Fibroblast of villous mesenchyme (primary cell): ENCODE measurements around the gene SECTM1. TPM values are rescaled to one million over a fixed set of nuclear protein-coding genes. Genes with fewer than 3 reads are reported as not detected.

Experiments used
- DNase-seq: peaks from one replicate; pipeline ENCODE4 v3.0.0-alpha.2; 2010; ENCODE audit warnings: low read depth
- H3K4me3 ChIP-seq: 2 replicates; pipeline ENCODE4 v1.5.1; 2011; ENCODE audit warnings: low read depth, mild to moderate bottlenecking, low read length
- total RNA-seq: library from RNA; depleted of rRNA; stranded (reverse); fragments of >200 nt; gene quantifications from 2 replicates; pipeline ENCODE4 v1.2.3, GENCODE V29; 2012
- TF ChIP-seq, protein P1 (sequence below): IDR thresholded peaks from 2 replicates; pipeline ENCODE4 v1.5.1; 2012; ENCODE audit warnings: low read depth, mild to moderate bottlenecking, low read length; ENCODE audit not compliant: insufficient read depth

SECTM1 gene
- total RNA-seq, 1 donor = 24.2 TPM

DNA sequence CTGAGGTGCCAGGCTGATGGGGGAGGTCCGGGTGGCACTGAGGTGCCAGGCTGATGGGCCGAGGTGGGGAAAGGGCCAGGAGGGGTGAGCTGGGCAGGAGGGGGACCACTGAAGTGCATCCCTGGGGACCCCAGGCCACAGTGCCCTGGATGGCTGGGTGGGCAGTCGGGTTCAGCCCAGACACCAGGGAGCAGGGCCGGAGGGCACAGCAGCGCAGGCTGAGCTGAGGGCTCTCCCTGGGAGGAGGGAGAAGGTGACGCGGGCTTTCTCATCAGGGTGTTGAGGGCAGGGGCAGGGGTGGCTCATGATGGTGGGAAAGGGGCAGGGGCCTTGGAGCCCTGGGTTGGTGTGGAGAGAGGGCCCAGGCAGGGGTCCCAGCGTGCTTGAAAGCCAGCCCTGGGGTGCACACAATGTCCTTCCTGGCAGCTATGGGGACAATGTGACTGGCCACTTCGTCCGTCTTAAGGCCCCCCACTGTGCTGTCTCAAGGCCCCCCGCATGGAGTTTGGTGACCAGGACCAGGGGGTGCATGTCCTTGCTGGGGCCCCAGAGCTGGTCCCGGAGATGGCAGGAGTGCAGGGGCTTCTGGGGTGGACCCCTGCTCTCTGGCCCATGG, 32.2 kb downstream of the SECTM1 start:
- no peak for DNase-seq

DNA sequence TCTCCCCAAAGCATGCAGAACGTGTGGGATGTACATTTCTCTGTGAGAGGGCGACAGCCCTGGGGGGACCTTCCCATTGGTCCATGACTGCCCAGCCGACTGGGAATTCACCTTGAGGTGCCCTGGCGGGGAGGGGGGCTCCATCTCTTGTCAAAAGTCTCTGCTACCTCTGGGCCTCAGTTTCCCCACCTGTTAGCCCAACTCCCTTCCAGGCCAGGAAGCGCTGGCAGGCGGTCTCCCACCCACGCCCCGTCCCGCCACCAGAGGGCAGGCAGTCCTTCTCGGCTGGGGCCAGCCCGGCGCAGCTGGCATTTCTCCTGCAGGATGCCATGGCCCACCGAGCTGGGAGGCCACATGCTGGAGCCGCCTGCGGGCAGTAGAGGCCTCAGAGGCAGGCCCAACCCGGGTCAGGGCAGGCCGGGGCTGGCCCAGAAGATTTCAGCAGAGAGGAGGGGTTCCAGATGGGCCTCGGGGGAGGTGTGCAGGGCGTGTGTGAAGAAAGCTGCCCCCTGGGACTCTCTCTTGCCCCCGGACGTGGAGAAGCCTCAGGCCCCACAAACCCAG, 32.8 kb downstream of the SECTM1 start:
- DNase-seq = peak; percentile 73
- TF ChIP-seq, protein P1, sequence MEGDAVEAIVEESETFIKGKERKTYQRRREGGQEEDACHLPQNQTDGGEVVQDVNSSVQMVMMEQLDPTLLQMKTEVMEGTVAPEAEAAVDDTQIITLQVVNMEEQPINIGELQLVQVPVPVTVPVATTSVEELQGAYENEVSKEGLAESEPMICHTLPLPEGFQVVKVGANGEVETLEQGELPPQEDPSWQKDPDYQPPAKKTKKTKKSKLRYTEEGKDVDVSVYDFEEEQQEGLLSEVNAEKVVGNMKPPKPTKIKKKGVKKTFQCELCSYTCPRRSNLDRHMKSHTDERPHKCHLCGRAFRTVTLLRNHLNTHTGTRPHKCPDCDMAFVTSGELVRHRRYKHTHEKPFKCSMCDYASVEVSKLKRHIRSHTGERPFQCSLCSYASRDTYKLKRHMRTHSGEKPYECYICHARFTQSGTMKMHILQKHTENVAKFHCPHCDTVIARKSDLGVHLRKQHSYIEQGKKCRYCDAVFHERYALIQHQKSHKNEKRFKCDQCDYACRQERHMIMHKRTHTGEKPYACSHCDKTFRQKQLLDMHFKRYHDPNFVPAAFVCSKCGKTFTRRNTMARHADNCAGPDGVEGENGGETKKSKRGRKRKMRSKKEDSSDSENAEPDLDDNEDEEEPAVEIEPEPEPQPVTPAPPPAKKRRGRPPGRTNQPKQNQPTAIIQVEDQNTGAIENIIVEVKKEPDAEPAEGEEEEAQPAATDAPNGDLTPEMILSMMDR = peak; percentile 90
- H3K4me3 ChIP-seq = no peak overlapping the region

More for the DNA sequence above, 32.2 kb downstream of the SECTM1 start:
- no peak overlapping the region for H3K4me3 ChIP-seq
- TF ChIP-seq, protein P1 = no peak

DNA sequence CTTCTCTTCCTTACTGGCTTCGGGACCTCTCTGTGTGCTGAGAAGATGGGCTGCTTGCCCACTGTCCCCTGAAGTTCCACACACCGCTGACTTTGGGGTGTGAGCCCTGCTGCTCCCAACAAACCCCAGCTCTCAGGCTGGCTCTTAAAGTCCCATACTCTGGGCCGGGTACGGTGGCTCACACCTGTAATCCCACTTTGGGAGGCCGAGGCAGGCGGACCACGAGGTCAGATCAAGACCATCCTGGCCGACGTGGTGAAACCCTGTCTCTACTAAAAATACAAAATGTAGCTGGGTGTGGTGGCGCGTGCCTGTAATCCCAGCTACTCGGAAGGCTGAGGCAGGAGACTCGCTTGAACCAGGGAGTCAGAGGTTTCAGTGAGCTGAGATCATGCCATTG, 33.3 kb downstream of the SECTM1 start:
- TF ChIP-seq, protein P1 = no peak
- no peak for DNase-seq
- no peak overlapping the region for H3K4me3 ChIP-seq

DNA sequence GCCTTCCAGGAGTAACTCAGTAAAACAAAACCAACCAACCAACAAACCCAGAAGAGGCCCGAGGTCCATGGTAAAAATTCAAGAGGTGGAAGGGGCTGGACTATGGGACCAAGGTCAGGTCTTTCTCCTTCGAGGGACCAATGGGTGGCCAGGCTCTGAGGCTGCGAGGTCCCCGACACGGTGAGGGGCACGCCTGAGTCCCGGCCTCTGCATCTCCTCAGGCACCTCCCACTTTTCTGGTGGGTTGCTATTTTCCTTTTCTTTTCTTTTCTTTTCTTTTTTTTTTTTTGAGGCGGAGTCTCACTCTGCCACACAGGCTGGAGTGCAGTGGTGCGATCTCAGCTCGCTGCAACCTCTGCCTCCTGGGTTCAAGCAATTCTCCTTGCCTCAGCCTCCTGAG, 34.1 kb downstream of the SECTM1 start:
- H3K4me3 ChIP-seq = no peak overlapping the region
- DNase-seq = no peak
- TF ChIP-seq, protein P1 = no peak

DNA sequence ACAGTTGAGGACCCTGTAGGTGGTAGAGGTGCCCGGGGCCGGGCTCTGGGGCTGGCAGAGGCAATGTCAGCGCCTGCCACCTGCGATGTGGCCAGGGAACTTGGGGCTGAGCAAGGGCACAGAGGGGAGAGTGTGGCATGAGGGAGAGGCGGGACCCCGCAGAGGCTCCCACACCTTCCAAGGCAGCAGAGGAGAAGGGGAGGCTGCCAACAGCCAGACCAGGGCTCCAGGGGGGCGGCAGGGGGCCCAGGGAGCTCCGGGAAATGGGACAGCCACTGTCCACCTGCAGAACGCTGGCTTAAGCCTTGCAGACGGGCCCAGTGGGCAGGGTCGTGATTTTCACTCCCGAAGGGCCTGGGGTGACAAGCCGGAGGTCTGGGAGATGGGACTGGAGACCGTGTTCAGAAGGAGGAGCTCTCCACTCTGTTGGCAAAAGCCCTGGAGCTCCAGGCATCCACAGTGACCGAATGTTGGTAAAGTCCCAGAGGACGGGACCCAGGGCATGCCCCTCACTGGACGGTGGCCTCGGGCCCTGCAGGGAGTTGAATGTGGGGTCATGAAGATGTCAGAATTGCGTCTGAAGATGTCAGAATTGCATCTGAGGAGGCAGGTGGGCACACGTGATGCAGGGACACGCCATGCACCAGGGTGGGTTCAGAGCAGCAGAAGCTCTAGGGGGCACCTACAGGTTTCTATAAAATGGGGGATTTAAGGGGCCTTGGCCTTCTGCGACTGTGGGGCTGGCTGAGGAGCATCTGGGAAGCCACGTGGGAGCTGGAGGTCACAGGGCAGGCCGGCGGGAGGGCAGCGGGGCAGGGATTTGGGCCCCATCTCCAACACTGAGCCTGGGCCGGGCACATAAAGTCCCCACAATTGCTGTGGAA, 34.8 kb downstream of the SECTM1 start:
- no peak for DNase-seq
- TF ChIP-seq, protein P1 = no peak
- H3K4me3 ChIP-seq = peak overlapping the region; percentile 48

DNA sequence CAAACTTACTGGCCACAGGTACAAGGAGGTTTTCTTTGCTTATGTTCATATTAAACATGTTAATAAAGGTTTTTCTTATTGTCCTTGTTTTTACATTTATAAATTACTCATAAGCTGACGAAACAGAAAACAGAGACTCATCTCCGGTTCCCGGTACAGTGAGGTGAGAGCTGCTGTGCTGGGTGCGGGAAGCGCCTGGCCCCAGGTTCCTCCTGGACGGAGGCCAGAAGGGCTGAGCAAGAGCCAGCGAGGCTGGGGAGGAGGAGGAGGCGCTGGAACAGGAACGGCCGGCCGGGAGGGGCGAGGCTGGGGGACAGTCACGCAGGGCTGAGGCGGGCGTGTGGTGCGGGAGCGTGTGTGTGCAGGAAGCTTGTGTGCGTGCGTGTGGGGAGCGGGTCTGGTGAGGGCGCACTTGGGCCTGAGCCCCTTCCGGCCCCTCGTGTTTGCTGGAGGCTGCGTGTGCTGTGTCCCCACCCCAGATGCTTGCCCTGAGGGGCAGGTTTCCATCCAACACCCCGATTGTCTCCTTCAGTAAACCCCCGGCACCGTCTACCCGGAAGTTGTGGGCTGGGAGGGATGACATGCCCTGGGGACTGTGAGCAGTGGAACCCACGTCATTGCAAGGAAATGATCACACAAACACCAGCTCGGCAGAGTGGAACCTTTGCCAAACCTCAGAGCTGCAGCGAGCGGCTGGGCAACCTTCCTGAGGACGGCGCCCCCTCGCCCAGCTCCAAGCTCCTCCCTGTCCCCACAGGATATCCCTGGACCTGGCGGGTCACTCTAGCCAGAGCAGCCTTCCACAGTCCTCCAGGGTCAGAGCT, 35.6 kb downstream of the SECTM1 start:
- peak; percentile 97 for DNase-seq
- peak overlapping the region; percentile 48 for H3K4me3 ChIP-seq
- TF ChIP-seq, protein P1 = no peak
